HL-60 (cell line): ENCODE data around the gene ALLC.

Experiments used
- DNase-seq, 2 experiments: peaks; one replicate each; pipeline ENCODE4 v3.0.0-alpha.2; 2010 to 2020; ENCODE audit warnings: low read depth in 1 of 2, low spot score in 1 of 2
- H3K27ac ChIP-seq: fragments of 250-450 bp; sonication (Bioruptor Pico); replicated peaks from 2 replicates; pipeline ENCODE4 v1.5.1; 2020; ENCODE audit warnings: mild to moderate bottlenecking, moderate library complexity
- H3K27me3 ChIP-seq: fragments of 250-450 bp; sonication (Bioruptor Pico); 2 replicates; pipeline ENCODE4 v1.5.1; 2021; ENCODE audit warnings: mild to moderate bottlenecking, moderate library complexity; ENCODE audit not compliant: insufficient read depth, poor library complexity, severe bottlenecking
- H3K4me3 ChIP-seq: replicated peaks from 2 replicates; pipeline ENCODE4 v1.5.1; 2011; ENCODE audit warnings: mild to moderate bottlenecking, control low read depth, low read length; ENCODE audit not compliant: insufficient read depth
- CTCF ChIP-seq: IDR thresholded peaks from one replicate; pipeline ENCODE4 v1.5.1; 2011; ENCODE audit warnings: low read length, control low read depth, inconsistent platforms; ENCODE audit not compliant: insufficient read depth
- GABPA ChIP-seq: IDR thresholded peaks from 2 replicates; pipeline ENCODE4 v1.6.1; 2012; ENCODE audit warnings: low read depth
- POLR2AphosphoS5 ChIP-seq: IDR thresholded peaks from 2 replicates; pipeline ENCODE4 v1.6.1; 2012; ENCODE audit warnings: low read depth
- REST ChIP-seq: IDR thresholded peaks from 2 replicates; pipeline ENCODE4 v1.6.1; 2012; ENCODE audit warnings: low read depth; ENCODE audit not compliant: insufficient replicate concordance
- SPI1 ChIP-seq: IDR thresholded peaks from 2 replicates; pipeline ENCODE4 v1.6.1; 2012; ENCODE audit warnings: low read depth, mild to moderate bottlenecking, borderline replicate concordance

The ALLC gene

GRCh38 chr2:3631161-3631850 lies 26.7 kb upstream of the ALLC start:
- H3K27ac ChIP-seq: no peak overlapping the region
- no peak overlapping the region for H3K4me3 ChIP-seq
- DNase-seq: no peak
- TF ChIP-seq CTCF (no peak), GABPA (no peak), SPI1 (no peak), REST (no peak), POLR2AphosphoS5 (no peak)
- H3K27me3 ChIP-seq: no peaks in the 10 kb centered on the region

GRCh38 chr2:3631851-3632659 lies 25.9 kb upstream of the ALLC start:
- Histone ChIP-seq H3K4me3 (no peak overlapping the region), H3K27ac (no peak overlapping the region), H3K27me3 (no peaks in the 10 kb centered on the region)
- TF ChIP-seq POLR2AphosphoS5: no peak
- no peak for TF ChIP-seq GABPA
- TF ChIP-seq REST: no peak
- no peak for TF ChIP-seq CTCF
- TF ChIP-seq SPI1: no peak
- no peak for DNase-seq

GRCh38 chr2:3633089-3633981 lies 24.7 kb upstream of the ALLC start:
- Histone ChIP-seq H3K27ac (no peak overlapping the region), H3K27me3 (no peaks in the 10 kb centered on the region), H3K4me3 (no peak overlapping the region)
- DNase-seq: no peak
- TF ChIP-seq SPI1: no peak
- no peak for TF ChIP-seq CTCF
- TF ChIP-seq POLR2AphosphoS5: no peak
- no peak for TF ChIP-seq GABPA
- no peak for TF ChIP-seq REST
